IPS-18a (cell line): ENCODE results near the gene ZNF664.

Experiments
- H3K27ac ChIP-seq: one replicate; pipeline ENCODE4 v1.5.1; 2013; ENCODE audit warnings: low read length
- H3K27me3 ChIP-seq: one replicate; pipeline ENCODE4 v1.6.1; 2013; ENCODE audit warnings: mild to moderate bottlenecking, low read length; ENCODE audit not compliant: control insufficient read depth, insufficient read depth
- H3K36me3 ChIP-seq: one replicate; pipeline ENCODE4 v1.6.1; 2013; ENCODE audit warnings: low read depth, low read length; ENCODE audit not compliant: control insufficient read depth
- H3K4me1 ChIP-seq: one replicate; pipeline ENCODE4 v1.6.1; 2013; ENCODE audit warnings: low read depth, low read length; ENCODE audit not compliant: control insufficient read depth
- H3K4me3 ChIP-seq: one replicate; pipeline ENCODE4 v1.5.1; 2013; ENCODE audit warnings: low read length
- H3K9ac ChIP-seq: one replicate; pipeline ENCODE4 v1.6.1; 2013; ENCODE audit warnings: mild to moderate bottlenecking, low read length, moderate library complexity
- H3K9me3 ChIP-seq: one replicate; pipeline ENCODE4 v1.6.1; 2013; ENCODE audit warnings: low read depth, low read length; ENCODE audit not compliant: control insufficient read depth

The ZNF664 gene

DNA sequence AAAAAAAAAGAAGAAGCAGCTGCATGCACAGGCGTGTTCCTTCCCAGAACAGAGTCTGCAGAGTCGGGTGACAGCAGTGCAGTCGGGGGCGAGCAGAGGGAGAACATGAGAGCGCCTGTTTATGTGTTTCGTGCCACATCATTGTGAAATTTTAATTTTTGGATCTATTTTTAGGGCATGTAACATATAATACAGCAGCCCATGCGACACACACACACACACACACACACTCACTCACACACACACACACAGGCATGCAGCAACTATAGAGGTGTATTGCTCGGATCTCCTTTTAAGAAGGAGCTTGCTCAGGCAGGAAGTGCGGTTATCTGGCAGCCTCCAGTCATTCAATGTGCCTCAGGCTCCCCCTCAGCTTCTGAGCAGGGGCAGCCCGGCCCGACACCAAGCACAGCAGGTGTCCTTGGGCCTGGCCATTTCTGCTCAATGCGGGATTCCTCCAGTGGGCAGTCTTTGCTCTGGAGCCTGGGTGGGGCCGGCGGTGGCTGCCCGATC is 71.8 kb downstream of the ZNF664 start:
- Histone ChIP-seq H3K4me3 (no peak overlapping the region), H3K27ac (no peak overlapping the region), H3K9me3 (peaks cover 14% of the 10 kb centered on the region), H3K36me3 (no peaks in the 10 kb centered on the region), H3K4me1 (peaks cover 5% of the 10 kb centered on the region), H3K9ac (no peak overlapping the region), H3K27me3 (no peaks in the 10 kb centered on the region)

DNA sequence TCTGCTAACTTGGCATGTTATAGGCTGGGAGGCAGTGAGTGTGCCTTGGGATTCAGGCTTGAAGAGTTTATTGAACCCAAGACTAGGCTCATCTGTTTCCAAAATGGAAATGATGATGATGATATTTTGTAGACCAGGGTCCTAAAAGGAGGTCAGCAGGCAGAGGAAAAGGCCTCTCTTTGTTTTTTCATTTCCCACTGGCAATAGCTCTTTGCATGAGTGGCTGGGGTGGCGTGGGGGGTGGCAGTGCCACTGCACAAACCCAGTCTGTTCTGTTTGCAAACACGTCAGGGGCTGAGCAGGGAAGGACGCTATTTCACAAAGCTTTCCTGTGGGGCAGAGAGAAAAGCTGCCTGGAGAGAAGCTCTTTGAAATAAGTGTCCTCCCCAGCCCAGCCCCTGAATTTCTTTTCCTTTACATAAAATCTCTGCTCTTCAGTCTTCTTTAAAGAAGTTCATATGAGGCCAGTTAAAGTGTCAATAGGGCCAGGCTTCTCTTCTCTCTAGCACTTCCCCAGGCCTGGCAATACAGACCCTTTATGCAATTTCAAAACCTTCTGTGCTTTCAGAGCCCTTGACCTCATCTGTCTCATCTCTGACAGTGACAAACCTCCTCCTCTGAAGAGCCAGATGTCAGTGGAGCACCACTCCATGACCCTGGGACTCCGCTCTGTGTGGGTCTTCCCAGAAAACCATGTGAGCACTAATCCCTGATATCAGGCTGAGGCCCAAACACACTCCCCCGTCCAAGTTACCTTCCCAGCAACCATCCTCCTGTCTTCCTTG is 72.8 kb downstream of the ZNF664 start:
- Histone ChIP-seq H3K9me3 (peaks cover 14% of the 10 kb centered on the region), H3K4me3 (no peak overlapping the region), H3K27ac (no peak overlapping the region), H3K4me1 (peaks cover 5% of the 10 kb centered on the region), H3K36me3 (no peaks in the 10 kb centered on the region), H3K9ac (no peak overlapping the region), H3K27me3 (no peaks in the 10 kb centered on the region)

DNA sequence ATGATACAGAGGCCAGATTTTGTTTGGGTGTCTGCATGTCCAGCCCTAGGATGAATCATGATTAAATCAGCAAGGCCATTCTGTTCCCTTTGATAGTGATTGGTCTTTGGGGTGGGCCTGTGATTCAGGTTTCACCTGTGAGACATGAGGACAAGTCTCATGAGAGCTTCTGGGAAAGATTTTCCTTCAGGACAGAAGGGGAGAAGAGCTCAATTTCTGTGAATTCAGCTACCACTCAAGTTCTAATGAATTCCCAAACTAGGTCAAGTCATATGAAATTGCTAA is 73.4 kb downstream of the ZNF664 start:
- Histone ChIP-seq H3K4me1 (peaks cover 5% of the 10 kb centered on the region), H3K27ac (no peak overlapping the region), H3K4me3 (no peak overlapping the region), H3K9ac (no peak overlapping the region), H3K36me3 (no peaks in the 10 kb centered on the region), H3K9me3 (peaks cover 14% of the 10 kb centered on the region), H3K27me3 (no peaks in the 10 kb centered on the region)

DNA sequence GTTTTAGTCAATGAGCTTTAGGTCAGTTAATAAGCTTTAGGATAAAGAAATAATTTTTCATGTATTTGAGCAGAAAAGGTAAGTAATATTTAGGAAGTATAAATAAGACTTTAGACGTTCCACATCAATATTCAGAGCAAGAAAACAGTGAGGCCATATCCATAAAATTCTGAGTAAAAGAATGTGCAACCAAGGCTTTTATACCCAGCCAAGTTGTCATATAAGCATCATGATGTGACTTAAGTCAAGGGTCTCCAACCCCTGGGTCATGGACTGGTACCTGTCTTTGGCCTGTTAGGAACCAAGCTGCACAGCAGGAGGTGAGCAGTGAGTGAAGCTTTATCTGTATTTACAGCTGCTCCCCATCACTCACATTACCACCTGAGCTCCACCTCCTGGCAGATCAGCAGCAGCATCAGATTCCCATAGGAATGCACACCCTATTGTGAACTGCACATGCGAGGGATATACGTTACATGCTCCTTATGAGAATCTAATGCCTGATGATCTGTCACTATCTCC is 74.1 kb downstream of the ZNF664 start:
- H3K4me1 ChIP-seq, result peaks cover 5% of the 10 kb centered on the region
- H3K36me3 ChIP-seq, result no peaks in the 10 kb centered on the region
- no peak overlapping the region for H3K27ac ChIP-seq
- no peak overlapping the region for H3K4me3 ChIP-seq
- no peaks in the 10 kb centered on the region for H3K27me3 ChIP-seq
- H3K9me3 ChIP-seq, result peaks cover 14% of the 10 kb centered on the region
- H3K9ac ChIP-seq, result no peak overlapping the region

DNA sequence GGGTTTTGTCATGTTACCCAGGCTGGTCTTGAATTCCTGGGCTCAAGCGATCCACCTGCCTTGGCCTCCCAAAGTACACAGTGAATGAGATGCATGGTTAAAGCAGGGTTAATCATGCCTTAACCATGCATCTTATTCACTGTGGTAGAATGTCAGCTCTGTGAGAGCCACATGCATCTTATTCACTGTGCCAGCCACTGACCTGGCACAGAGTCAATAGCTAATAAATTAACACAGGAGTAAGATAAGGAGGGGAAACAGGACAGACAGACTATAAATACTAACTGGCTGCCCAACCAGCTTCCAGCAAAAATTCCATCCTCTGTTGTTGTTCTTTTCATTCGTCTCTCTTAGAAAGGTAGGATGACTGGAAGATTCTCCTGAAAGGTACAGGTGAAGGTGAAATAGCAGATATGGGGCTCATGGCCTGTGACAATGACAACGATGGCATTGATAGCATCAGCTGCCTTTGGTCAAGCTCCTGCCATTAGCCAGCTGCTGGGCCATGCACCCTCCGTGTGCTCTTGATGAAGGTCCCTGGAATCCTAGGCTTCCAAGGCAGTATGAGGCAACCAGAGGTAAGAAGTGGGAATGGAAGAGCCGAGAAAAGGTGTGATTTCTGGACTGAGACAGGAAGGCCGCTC is 76.6 kb downstream of the ZNF664 start:
- no peak overlapping the region for H3K9ac ChIP-seq
- no peak overlapping the region for H3K27ac ChIP-seq
- H3K9me3 ChIP-seq, result peaks cover 14% of the 10 kb centered on the region
- no peaks in the 10 kb centered on the region for H3K27me3 ChIP-seq
- no peak overlapping the region for H3K4me3 ChIP-seq
- no peaks in the 10 kb centered on the region for H3K36me3 ChIP-seq
- peaks cover 12% of the 10 kb centered on the region for H3K4me1 ChIP-seq

DNA sequence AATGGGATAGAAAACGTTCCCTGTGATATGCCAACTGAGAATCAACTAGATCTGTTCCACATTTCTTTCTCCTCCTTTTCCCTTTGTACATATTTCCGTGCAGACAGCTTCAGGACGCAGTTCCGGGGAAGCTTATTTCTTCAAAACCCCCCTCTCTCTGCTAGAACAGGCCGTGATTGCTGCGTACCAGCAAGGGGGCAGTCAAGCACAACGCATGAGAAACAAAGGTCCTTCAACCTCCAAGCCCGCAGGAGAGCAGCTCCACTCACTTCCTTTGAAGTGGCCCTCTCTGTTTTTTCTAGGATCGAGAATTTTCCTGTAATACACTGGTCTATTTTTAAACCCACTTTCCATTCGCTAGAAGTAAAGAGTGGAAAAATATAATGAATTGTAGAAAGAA is 80.8 kb downstream of the ZNF664 start:
- Histone ChIP-seq H3K9me3 (no peaks in the 10 kb centered on the region), H3K4me3 (no peak overlapping the region), H3K27ac (no peak overlapping the region), H3K9ac (no peak overlapping the region), H3K36me3 (no peaks in the 10 kb centered on the region), H3K4me1 (peaks cover 7% of the 10 kb centered on the region), H3K27me3 (no peaks in the 10 kb centered on the region)

DNA sequence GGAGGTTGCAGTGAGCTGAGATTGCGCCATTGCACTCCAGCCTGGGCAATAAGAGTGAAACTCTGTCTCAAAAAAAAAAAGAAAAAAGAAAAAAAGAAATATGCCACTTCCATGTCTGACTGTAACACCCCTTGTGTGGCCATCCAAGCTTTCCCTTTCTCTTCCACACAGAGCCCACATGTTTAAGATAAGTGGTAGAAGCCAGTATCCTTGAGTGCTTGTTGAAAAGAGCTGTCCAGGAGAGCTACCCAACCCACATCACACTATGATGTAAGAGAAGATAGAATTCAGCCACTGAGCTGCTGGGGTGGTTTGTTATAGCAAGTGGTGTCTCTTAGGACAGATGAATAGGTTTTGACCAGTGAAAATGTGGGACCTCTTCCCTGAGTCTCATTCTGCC is 82.1 kb downstream of the ZNF664 start:
- no peak overlapping the region for H3K9ac ChIP-seq
- H3K4me3 ChIP-seq, result no peak overlapping the region
- no peaks in the 10 kb centered on the region for H3K27me3 ChIP-seq
- H3K36me3 ChIP-seq, result no peaks in the 10 kb centered on the region
- H3K9me3 ChIP-seq, result no peaks in the 10 kb centered on the region
- H3K4me1 ChIP-seq, result peaks cover 7% of the 10 kb centered on the region
- no peak overlapping the region for H3K27ac ChIP-seq

DNA sequence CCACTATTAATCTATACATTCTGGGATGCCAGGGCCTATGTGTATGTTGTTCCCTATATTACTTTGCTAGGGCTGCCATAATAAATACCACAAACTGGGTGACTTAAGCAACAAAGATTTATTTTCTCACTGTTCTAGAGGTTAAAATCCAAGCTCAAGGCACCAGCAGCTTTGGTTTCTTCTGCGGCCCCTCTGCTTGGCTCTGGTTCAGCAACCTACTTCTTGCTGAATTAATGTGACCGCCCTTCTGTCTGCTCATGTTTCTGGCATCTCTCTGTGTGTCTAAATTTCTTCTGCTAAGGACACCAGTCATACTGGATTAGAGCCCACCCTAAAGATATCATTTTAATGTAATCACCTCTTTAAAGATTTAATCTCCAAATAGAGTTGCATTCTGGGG is 84.7 kb downstream of the ZNF664 start:
- Histone ChIP-seq H3K27me3 (no peaks in the 10 kb centered on the region), H3K4me3 (no peak overlapping the region), H3K27ac (no peak overlapping the region), H3K9ac (no peak overlapping the region), H3K9me3 (no peaks in the 10 kb centered on the region), H3K4me1 (peaks cover 7% of the 10 kb centered on the region), H3K36me3 (no peaks in the 10 kb centered on the region)

DNA sequence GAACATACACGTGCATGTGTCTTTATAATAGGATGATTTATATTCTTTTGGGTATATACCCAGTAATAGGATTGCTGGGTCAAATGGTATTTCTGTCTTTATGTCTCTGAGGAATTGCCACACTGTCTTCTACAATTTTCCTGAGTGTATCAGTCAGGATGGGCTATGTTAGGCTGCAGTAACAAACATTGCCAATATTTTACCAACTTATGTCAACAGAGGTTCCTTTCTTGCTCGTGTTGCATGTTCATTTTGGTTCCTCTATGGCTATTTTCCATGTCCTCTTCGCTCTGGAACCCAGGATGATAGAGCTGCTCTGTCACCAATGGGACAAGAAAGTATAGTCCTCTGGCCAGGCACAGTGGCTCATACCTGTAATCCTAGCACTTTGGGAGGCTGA is 86.7 kb downstream of the ZNF664 start:
- H3K27me3 ChIP-seq, result no peaks in the 10 kb centered on the region
- H3K36me3 ChIP-seq, result no peaks in the 10 kb centered on the region
- H3K9ac ChIP-seq, result no peak overlapping the region
- no peak overlapping the region for H3K4me3 ChIP-seq
- no peaks in the 10 kb centered on the region for H3K9me3 ChIP-seq
- no peak overlapping the region for H3K27ac ChIP-seq
- H3K4me1 ChIP-seq, result no peaks in the 10 kb centered on the region
